ENCODE measurements around the gene KCTD4. TPM values are rescaled to one million over a fixed set of nuclear protein-coding genes. Genes with fewer than 3 reads are reported as not detected.
"Not testable (repeated sequence)": the region's sequence is repeated elsewhere in the genome, so short reads cannot be mapped to it uniquely, and the experiment has no call there.

KCTD4 gene
- total RNA-seq = 0.44 TPM in 1 of 2 replicates, not detected in the other

GRCh38 chr13:45200701-45201232, at the start of gene KCTD4:
Gene KCTD4 (minus strand): TSS chr13:45201045. CDS start chr13:45194567, 6,478 bp downstream.
- DNase-seq (ENCODE audit: extremely low read depth, low read depth, low spot score) = no peak

- DNase-seq (ENCODE audit: extremely low read depth, low read depth, low spot score) = no peak
These were observed 48.8 kb upstream of the KCTD4 start for GRCh38 chr13:45249662-45250061.

- DNase-seq (ENCODE audit: extremely low read depth, low read depth, low spot score) = not testable (repeated sequence)
These were observed 43.9 kb upstream of the KCTD4 start for GRCh38 chr13:45244736-45245135.

GRCh38 chr13:45243077-45243476, 42.2 kb upstream of the KCTD4 start:
- DNase-seq (ENCODE audit: extremely low read depth, low read depth, low spot score) = no peak

GRCh38 chr13:45242524-45242923, 41.7 kb upstream of the KCTD4 start:
- no peak for DNase-seq (ENCODE audit: extremely low read depth, low read depth, low spot score)

- no peak for DNase-seq (ENCODE audit: extremely low read depth, low read depth, low spot score)
These were observed 41.2 kb upstream of the KCTD4 start for GRCh38 chr13:45242070-45242469.

GRCh38 chr13:45240143-45240542, 39.3 kb upstream of the KCTD4 start:
- DNase-seq (ENCODE audit: extremely low read depth, low read depth, low spot score) = no peak

GRCh38 chr13:45238945-45239795, 38.3 kb upstream of the KCTD4 start:
- DNase-seq (ENCODE audit: extremely low read depth, low read depth, low spot score) = no peak

GRCh38 chr13:45232591-45232990, 31.7 kb upstream of the KCTD4 start:
- no peak for DNase-seq (ENCODE audit: extremely low read depth, low read depth, low spot score)

GRCh38 chr13:45231722-45232121, 30.9 kb upstream of the KCTD4 start:
- DNase-seq (ENCODE audit: extremely low read depth, low read depth, low spot score) = no peak

- no peak for DNase-seq (ENCODE audit: extremely low read depth, low read depth, low spot score)
These were observed 30.5 kb upstream of the KCTD4 start for GRCh38 chr13:45231305-45231704.

- DNase-seq (ENCODE audit: extremely low read depth, low read depth, low spot score) = no peak
These were observed 28.3 kb upstream of the KCTD4 start for GRCh38 chr13:45229172-45229571.

- DNase-seq (ENCODE audit: extremely low read depth, low read depth, low spot score) = no peak
These were observed 27.2 kb upstream of the KCTD4 start for GRCh38 chr13:45228002-45228401.

- DNase-seq (ENCODE audit: extremely low read depth, low read depth, low spot score) = no peak
These were observed 25.2 kb upstream of the KCTD4 start for GRCh38 chr13:45226024-45226423.

GRCh38 chr13:45225370-45225769, 24.5 kb upstream of the KCTD4 start:
- no peak for DNase-seq (ENCODE audit: extremely low read depth, low read depth, low spot score)

- DNase-seq (ENCODE audit: extremely low read depth, low read depth, low spot score) = no peak
These were observed 23.3 kb upstream of the KCTD4 start for GRCh38 chr13:45224176-45224575.

GRCh38 chr13:45222919-45223318, 22.1 kb upstream of the KCTD4 start:
- DNase-seq (ENCODE audit: extremely low read depth, low read depth, low spot score) = no peak

GRCh38 chr13:45222516-45222915, 21.7 kb upstream of the KCTD4 start:
- no peak for DNase-seq (ENCODE audit: extremely low read depth, low read depth, low spot score)

GRCh38 chr13:45220403-45220802, 19.6 kb upstream of the KCTD4 start:
- DNase-seq (ENCODE audit: extremely low read depth, low read depth, low spot score) = no peak

- DNase-seq (ENCODE audit: extremely low read depth, low read depth, low spot score) = no peak
These were observed 19.1 kb upstream of the KCTD4 start for GRCh38 chr13:45219938-45220375.

GRCh38 chr13:45219123-45219891, 18.5 kb upstream of the KCTD4 start:
- no peak for DNase-seq (ENCODE audit: extremely low read depth, low read depth, low spot score)

GRCh38 chr13:45218689-45219088, 17.8 kb upstream of the KCTD4 start:
- DNase-seq (ENCODE audit: extremely low read depth, low read depth, low spot score) = no peak

Measured in glomerular endothelial cell (primary cell).